Fibroblast of the conjunctiva (primary cell): ENCODE data around the gene OR51T1.

Source experiments
- DNase-seq: peaks from one replicate; pipeline ENCODE4 v3.0.0-alpha.2; 2010; ENCODE audit warnings: low read depth

OR51T1 gene

GRCh38 chr11:4926608-4927007, 44.9 kb downstream of the OR51T1 start:
- no peak for DNase-seq
